Testis (tissue), 2 donors: ENCODE data around the gene POLR3A.

Source experiments
- CTCF ChIP-seq, 3 experiments: fragments of 450-650 bp in 2 of 3; fragments of 200-600 bp in 1 of 3; sonication (generic) in 1 of 3; IDR thresholded peaks; one replicate each; pipeline ENCODE4 v1.5.1; 2016 to 2019; ENCODE audit warnings: antibody characterized with exemption in 3 of 3, mild to moderate bottlenecking in 2 of 3, moderate library complexity in 1 of 3
- POLR2A ChIP-seq: fragments of 450-650 bp; IDR thresholded peaks from one replicate; pipeline ENCODE4 v1.6.1; 2017; ENCODE audit warnings: antibody characterized with exemption, mild to moderate bottlenecking, moderate library complexity

- TF ChIP-seq CTCF (IDR thresholded peaks at IDR 0.05) (no peak), POLR2A (no peak)
These were observed 86.0 kb downstream of the POLR3A start for GRCh38 chr10:77943121-77943901.
